Endothelial cell of umbilical vein (primary cell): ENCODE results near the gene NOD1. TPM values are rescaled to one million over a fixed set of nuclear protein-coding genes. Genes with fewer than 3 reads are reported as not detected.

ENCODE experiments used
- BruUV-seq: library from RNA; stranded (reverse); fragments of 400-500 nt; replicated peaks from 2 replicates; lab custom pipeline; 2021; lab: Mats Ljungman, UMichigan
- CTCF ChIA-PET: fragments of 300-600, 350-600 bp; sonication (Branson Sonifier 250); formaldehyde crosslinking; loops from one replicate; lab custom pipeline; 2021; ENCODE audit warnings: antibody characterized with exemption, inconsistent platforms; lab: Charles Lee
- POLR2A ChIA-PET: fragments of 300-600, 350-600 bp; sonication (Branson Sonifier 250); formaldehyde crosslinking; loops from one replicate; lab custom pipeline; 2021; ENCODE audit warnings: antibody characterized with exemption, inconsistent platforms; lab: Charles Lee
- DNase-seq: peaks from one replicate; pipeline ENCODE4 v3.0.0-alpha.2; 2011; ENCODE audit warnings: low read depth, low spot score
- FAIRE-seq: peaks from 2 replicates; lab custom pipeline; 2011; peaks lifted over from hg19 to GRCh38; lab: Jason Lieb, UNC
- H2AFZ ChIP-seq: 2 replicates; pipeline ENCODE4 v1.6.0; 2012; ENCODE audit warnings: low read depth, low read length, control low read depth, inconsistent platforms
- H3K27ac ChIP-seq: 2 replicates; pipeline ENCODE4 v1.5.1; 2011; ENCODE audit warnings: low read depth, mild to moderate bottlenecking, control low read depth, low read length, moderate library complexity; ENCODE audit not compliant: insufficient read depth
- H3K27me3 ChIP-seq, 2 experiments: 2 replicates each; pipeline versions ENCODE4 v1.6.0 to v1.6.1; 2011; ENCODE audit warnings: low read length in 2 of 2, mixed read lengths in 1 of 2; ENCODE audit not compliant: control insufficient read depth in 2 of 2, insufficient read depth in 2 of 2
- H3K36me3 ChIP-seq, 2 experiments: 2 replicates in 1 of 2; 3 replicates in 1 of 2; pipeline ENCODE4 v1.5.1; 2011; ENCODE audit warnings: low read length in 2 of 2, mild to moderate bottlenecking in 1 of 2, moderate library complexity in 1 of 2; ENCODE audit not compliant: control insufficient read depth in 2 of 2, insufficient read depth in 2 of 2; ENCODE audit errors: extremely low read depth in 1 of 2
- H3K4me1 ChIP-seq: 3 replicates; pipeline ENCODE4 v1.5.1; 2011; ENCODE audit warnings: mild to moderate bottlenecking, low read length; ENCODE audit not compliant: control insufficient read depth, insufficient read depth; ENCODE audit errors: extremely low read depth
- H3K4me2 ChIP-seq: 2 replicates; pipeline ENCODE4 v1.6.1; 2011; ENCODE audit warnings: low read length, control low read depth, mixed read lengths; ENCODE audit not compliant: insufficient read depth
- H3K4me3 ChIP-seq, 3 experiments: fragments of 200-600 bp in 1 of 3; sonication (generic), shearing (Covaris generic) in 1 of 3; replicated peaks in 1 of 3; 2 replicates each; pipeline ENCODE4 v1.5.1; 2011 to 2016; ENCODE audit warnings: control low read depth in 3 of 3, low read length in 3 of 3, mild to moderate bottlenecking in 2 of 3, inconsistent platforms in 1 of 3, low read depth in 1 of 3, moderate library complexity in 1 of 3; ENCODE audit not compliant: insufficient read depth in 1 of 3
- H3K79me2 ChIP-seq: 2 replicates; pipeline ENCODE4 v1.6.0; 2012; ENCODE audit warnings: low read length, inconsistent platforms; ENCODE audit not compliant: control insufficient read depth, insufficient read depth
- H3K9ac ChIP-seq: replicated peaks from 2 replicates; pipeline ENCODE3; 2011; ENCODE audit warnings: low read length, control low read depth; ENCODE audit not compliant: insufficient read depth; ENCODE audit errors: extremely low read depth
- H3K9me1 ChIP-seq: replicated peaks from 3 replicates; pipeline ENCODE4 v1.6.0; 2011; ENCODE audit warnings: mild to moderate bottlenecking, low read length; ENCODE audit not compliant: control insufficient read depth, insufficient read depth; ENCODE audit errors: extremely low read depth
- H3K9me3 ChIP-seq: replicated peaks from 2 replicates; pipeline ENCODE4 v1.5.1; 2012; ENCODE audit warnings: low read length, inconsistent platforms; ENCODE audit not compliant: control insufficient read depth, insufficient read depth
- H4K20me1 ChIP-seq: replicated peaks from 2 replicates; pipeline ENCODE3; 2011; ENCODE audit warnings: mild to moderate bottlenecking, low read length; ENCODE audit not compliant: control insufficient read depth, insufficient read depth; ENCODE audit errors: extremely low read depth
- EZH2 ChIP-seq: IDR thresholded peaks from 2 replicates; pipeline ENCODE4 v1.6.1; 2012; ENCODE audit warnings: borderline replicate concordance, low read depth, mild to moderate bottlenecking, moderate library complexity, low read length, inconsistent platforms; ENCODE audit not compliant: severe bottlenecking
- FOS ChIP-seq: IDR thresholded peaks from 2 replicates; pipeline ENCODE4 v1.6.1; 2011; ENCODE audit warnings: mild to moderate bottlenecking, low read length, moderate library complexity, borderline replicate concordance; ENCODE audit not compliant: insufficient read depth
- GATA2 ChIP-seq: IDR thresholded peaks from 2 replicates; pipeline ENCODE4 v1.7.0; 2011; ENCODE audit warnings: low read depth, mild to moderate bottlenecking, moderate library complexity, mixed read lengths, low read length; ENCODE audit not compliant: insufficient read length, insufficient read depth
- JUN ChIP-seq: IDR thresholded peaks from 2 replicates; pipeline ENCODE4 v1.6.1; 2011; ENCODE audit warnings: borderline replicate concordance, low read depth; ENCODE audit not compliant: insufficient read length, insufficient read depth
- MAX ChIP-seq: IDR thresholded peaks from 2 replicates; pipeline ENCODE4 v1.6.1; 2011; ENCODE audit not compliant: insufficient read depth, insufficient read length
- MYC ChIP-seq: IDR thresholded peaks from one replicate; pipeline ENCODE4 v1.6.1; 2011; ENCODE audit warnings: mild to moderate bottlenecking, low read depth, low read length
- POLR2A ChIP-seq: IDR thresholded peaks from 2 replicates; pipeline ENCODE4 v1.6.1; 2012; ENCODE audit warnings: low read depth, mild to moderate bottlenecking, control low read depth, low read length
- POLR2AphosphoS5 ChIP-seq: IDR thresholded peaks from 2 replicates; pipeline ENCODE4 v1.6.1; 2012; ENCODE audit warnings: low read depth, mild to moderate bottlenecking, control low read depth, low read length, moderate library complexity; ENCODE audit not compliant: insufficient read depth
- dilution Hi-C: fragments of 300-500 bp; cut with MboI; formaldehyde crosslinking; loops from one replicate; pipeline ENCODE4 v1.15.0; 2019; ENCODE audit warnings: low sequenced_read_pairs; ENCODE audit not compliant: extremely low pct_ligation_motif_present
- intact Hi-C: fragments of 100-400 bp; cut with micrococcal nuclease; formaldehyde crosslinking; loops from one replicate; pipeline ENCODE4 v1.10.0; 2022
- polyA plus RNA-seq, 4 experiments: library from polyadenylated mRNA; depleted of rRNA in 3 of 4; stranded (reverse) in 3 of 4; unstranded in 1 of 4; fragments of >200 nt; gene quantifications; 2 replicates each; pipeline versions ENCODE4 v1.2.1 to v1.2.3, GENCODE V29; 2011 to 2012; ENCODE audit warnings: missing spikeins in 1 of 4
- total RNA-seq: library from RNA; stranded (reverse); gene quantifications from 2 replicates; pipeline ENCODE4 v1.2.3, GENCODE V29; 2021
- TF ChIP-seq, protein P1 (sequence below), 2 donors: IDR thresholded peaks; 1 replicate in 1 of 2; 2 replicates in 1 of 2; pipeline ENCODE4 v1.5.1; 2011; ENCODE audit warnings: low read length in 2 of 2, mild to moderate bottlenecking in 2 of 2, moderate library complexity in 2 of 2, control low read depth in 1 of 2, inconsistent platforms in 1 of 2, low read depth in 1 of 2; ENCODE audit not compliant: insufficient read depth in 1 of 2; ENCODE audit errors: extremely low read depth in 1 of 2

Gene NOD1
- total and polyA plus RNA-seq, 2 donors (not counting 3 experiments of a cell fraction or from before 2014, with no cell fraction given) = 22.1 to 39.2 TPM

- no peak for TF ChIP-seq POLR2AphosphoS5
- no peak for TF ChIP-seq MAX
- TF ChIP-seq MYC = no peak
- no peak for TF ChIP-seq JUN
- TF ChIP-seq, protein P1, sequence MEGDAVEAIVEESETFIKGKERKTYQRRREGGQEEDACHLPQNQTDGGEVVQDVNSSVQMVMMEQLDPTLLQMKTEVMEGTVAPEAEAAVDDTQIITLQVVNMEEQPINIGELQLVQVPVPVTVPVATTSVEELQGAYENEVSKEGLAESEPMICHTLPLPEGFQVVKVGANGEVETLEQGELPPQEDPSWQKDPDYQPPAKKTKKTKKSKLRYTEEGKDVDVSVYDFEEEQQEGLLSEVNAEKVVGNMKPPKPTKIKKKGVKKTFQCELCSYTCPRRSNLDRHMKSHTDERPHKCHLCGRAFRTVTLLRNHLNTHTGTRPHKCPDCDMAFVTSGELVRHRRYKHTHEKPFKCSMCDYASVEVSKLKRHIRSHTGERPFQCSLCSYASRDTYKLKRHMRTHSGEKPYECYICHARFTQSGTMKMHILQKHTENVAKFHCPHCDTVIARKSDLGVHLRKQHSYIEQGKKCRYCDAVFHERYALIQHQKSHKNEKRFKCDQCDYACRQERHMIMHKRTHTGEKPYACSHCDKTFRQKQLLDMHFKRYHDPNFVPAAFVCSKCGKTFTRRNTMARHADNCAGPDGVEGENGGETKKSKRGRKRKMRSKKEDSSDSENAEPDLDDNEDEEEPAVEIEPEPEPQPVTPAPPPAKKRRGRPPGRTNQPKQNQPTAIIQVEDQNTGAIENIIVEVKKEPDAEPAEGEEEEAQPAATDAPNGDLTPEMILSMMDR (IDR thresholded peaks at IDR 0.05; ENCODE audit: extremely low read depth in 1 of 2, insufficient read depth in 1 of 2, low read depth in 1 of 2, low read length in 2 of 2) = no peak
- TF ChIP-seq GATA2 = no peak
- TF ChIP-seq EZH2 = no peak
- no peak for TF ChIP-seq POLR2A
- no peak for TF ChIP-seq FOS
- dilution Hi-C loops (no loop called here), intact Hi-C loops (no loop called here)
- no peaks in the 10 kb centered on the region for H3K4me1 ChIP-seq
- CTCF ChIA-PET = interaction anchor here (1.1 to 1.2 kb wide), 2 partner anchors 15 to 140 kb away, joined by 3 to 4 read pairs; no protein-coding TSS in a partner anchor
- H3K27ac ChIP-seq = no peak overlapping the region
- H3K9me3 ChIP-seq = no peaks in the 10 kb centered on the region
- no peaks in the 10 kb centered on the region for H3K9me1 ChIP-seq
- no peak overlapping the region for H3K4me2 ChIP-seq
- DNase-seq (no peak), FAIRE-seq (no peak)
- H3K4me3 ChIP-seq = no peak overlapping the region
- POLR2A ChIA-PET = no interaction called here
- H3K36me3 ChIP-seq = peaks cover 11 to 28% of the 10 kb centered on the region in 2 experiments
- H3K27me3 ChIP-seq = no peaks in the 10 kb centered on the region
- H2AFZ ChIP-seq = no peak overlapping the region
- H4K20me1 ChIP-seq = no peaks in the 10 kb centered on the region
- H3K9ac ChIP-seq = no peak overlapping the region
- no peaks in the 10 kb centered on the region for H3K79me2 ChIP-seq
- no TSS peak for BruUV-seq
These were observed 54.6 kb downstream of the NOD1 start for GRCh38 chr7:30423788-30424505.
